HepG2 (cell line): Measurements from ENCODE around the gene ZNF524. TPM values are rescaled to one million over a fixed set of nuclear protein-coding genes. Genes with fewer than 3 reads are reported as not detected.

ENCODE experiments used
- DNMT3B ChIP-seq: conservative IDR thresholded peaks from 2 replicates; pipeline ENCODE4 v1.6.1; 2016; ENCODE audit warnings: missing biosample characterization, control low read depth
- JDP2 ChIP-seq: sonication (generic); formaldehyde crosslinking; IDR thresholded peaks from 2 replicates; pipeline ENCODE4 v1.8.1; 2022; ENCODE audit warnings: missing genetic modification reagents, borderline replicate concordance
- NFE2L1 ChIP-seq: sonication (generic); formaldehyde crosslinking; IDR thresholded peaks from 2 replicates; pipeline ENCODE4 v1.4.0; 2020; ENCODE audit warnings: missing genetic modification reagents, mild to moderate bottlenecking, borderline replicate concordance
- NR1H2 ChIP-seq: sonication (generic); formaldehyde crosslinking; IDR thresholded peaks from 2 replicates; pipeline ENCODE4 v1.8.1; 2022; ENCODE audit warnings: low read depth, missing genetic modification reagents, borderline replicate concordance
- NR3C1 ChIP-seq: sonication (generic); formaldehyde crosslinking; IDR thresholded peaks from 2 replicates; pipeline ENCODE4 v1.4.0; 2020; ENCODE audit warnings: missing genetic modification reagents
- PAX8 ChIP-seq: sonication (generic); formaldehyde crosslinking; IDR thresholded peaks from 2 replicates; pipeline ENCODE4 v1.8.0; 2022; ENCODE audit warnings: mild to moderate bottlenecking, missing genetic modification reagents, borderline replicate concordance
- POLR2G ChIP-seq: fragments of 200-400 bp; formaldehyde crosslinking; IDR thresholded peaks from 2 replicates; pipeline ENCODE4 v1.6.1; 2018; ENCODE audit warnings: mild to moderate bottlenecking, low read depth, low read length, moderate library complexity
- RAD51 ChIP-seq: fragments of 450-650 bp; IDR thresholded peaks from 2 replicates; pipeline ENCODE4 v1.6.1; 2016; ENCODE audit warnings: borderline replicate concordance
- REL ChIP-seq: sonication (generic); formaldehyde crosslinking; conservative IDR thresholded peaks from 2 replicates; pipeline ENCODE4 v1.8.0; 2022; ENCODE audit warnings: mild to moderate bottlenecking, missing genetic modification reagents, moderate library complexity
- RFX3 ChIP-seq: IDR thresholded peaks from 2 replicates; pipeline ENCODE4 v1.6.1; 2016; ENCODE audit warnings: missing biosample characterization, missing genetic modification reagents
- RXRB ChIP-seq: IDR thresholded peaks from 2 replicates; pipeline ENCODE4 v1.6.1; 2016; ENCODE audit warnings: borderline replicate concordance, missing genetic modification reagents, missing compliant biosample characterization
- ZNF350 ChIP-seq: sonication (generic); formaldehyde crosslinking; IDR thresholded peaks from 2 replicates; pipeline ENCODE4 v1.4.0; 2020; ENCODE audit warnings: mild to moderate bottlenecking, low read depth, missing genetic modification reagents, borderline replicate concordance
- ZNF430 ChIP-seq: sonication (generic); formaldehyde crosslinking; IDR thresholded peaks from 2 replicates; pipeline ENCODE4 v1.9.0; 2021; ENCODE audit warnings: mild to moderate bottlenecking, missing genetic modification reagents
- ZNF549 ChIP-seq: sonication (generic); formaldehyde crosslinking; IDR thresholded peaks from 2 replicates; pipeline ENCODE4 v1.5.0; 2020; ENCODE audit warnings: missing genetic modification reagents
- ZNF780A ChIP-seq: sonication (generic); formaldehyde crosslinking; IDR thresholded peaks from 2 replicates; pipeline ENCODE4 v1.8.0; 2022; ENCODE audit warnings: mild to moderate bottlenecking, missing genetic modification reagents, moderate library complexity
- polyA plus RNA-seq, 8 experiments: library from polyadenylated mRNA; depleted of rRNA in 3 of 8; stranded (reverse) in 7 of 8; unstranded in 1 of 8; fragments of >200 nt; fragmentation: Illumina TruSeq in 4 of 8; extraction: Trizol in 4 of 8; gene quantifications; 2 replicates each; pipeline versions ENCODE4 v1.2.1 to v1.2.3, GENCODE V29; 2011 to 2016; ENCODE audit warnings: low read depth in 4 of 8, missing spikeins in 1 of 8, mixed read lengths in 1 of 8; ENCODE audit not compliant: insufficient read depth in 1 of 8
- total RNA-seq, 5 experiments: library from RNA; depleted of rRNA; stranded (reverse); fragments of >200 nt; fragmentation: Illumina TruSeq; extraction: Trizol; gene quantifications; 2 replicates each; pipeline ENCODE4 v1.2.3, GENCODE V29; 2016; ENCODE audit warnings: low read depth in 1 of 5
- TF ChIP-seq, protein P1 (sequence below): sonication (generic); formaldehyde crosslinking; IDR thresholded peaks from 2 replicates; pipeline ENCODE4 v1.8.0; 2022; ENCODE audit warnings: mild to moderate bottlenecking, missing genetic modification reagents
- TF ChIP-seq, protein P2 (sequence below): sonication (generic); formaldehyde crosslinking; IDR thresholded peaks from 2 replicates; pipeline ENCODE4 v1.4.0; 2020; ENCODE audit warnings: mild to moderate bottlenecking, missing genetic modification reagents
- TF ChIP-seq, protein P3 (sequence below): sonication (generic); formaldehyde crosslinking; IDR thresholded peaks from 2 replicates; pipeline ENCODE4 v1.5.0; 2020; ENCODE audit warnings: mild to moderate bottlenecking, missing genetic modification reagents
- TF ChIP-seq, protein P4 (sequence below): IDR thresholded peaks from 2 replicates; pipeline ENCODE4 v1.6.1; 2016; ENCODE audit warnings: missing genetic modification reagents, missing compliant biosample characterization
- TF ChIP-seq, protein P5 (sequence below): IDR thresholded peaks from 2 replicates; pipeline ENCODE4 v1.6.1; 2016; ENCODE audit warnings: low read depth, borderline replicate concordance
- TF ChIP-seq, protein P6 (sequence below): sonication (generic); formaldehyde crosslinking; IDR thresholded peaks from 2 replicates; pipeline ENCODE4 v1.4.0; 2020; ENCODE audit warnings: low read depth, missing genetic modification reagents

The ZNF524 gene
- total and polyA plus RNA-seq, 2 of the 13 experiments (the other 11 are each of a cell fraction or from before 2014, with no cell fraction given) = 3.2 to 4.6 TPM

DNA sequence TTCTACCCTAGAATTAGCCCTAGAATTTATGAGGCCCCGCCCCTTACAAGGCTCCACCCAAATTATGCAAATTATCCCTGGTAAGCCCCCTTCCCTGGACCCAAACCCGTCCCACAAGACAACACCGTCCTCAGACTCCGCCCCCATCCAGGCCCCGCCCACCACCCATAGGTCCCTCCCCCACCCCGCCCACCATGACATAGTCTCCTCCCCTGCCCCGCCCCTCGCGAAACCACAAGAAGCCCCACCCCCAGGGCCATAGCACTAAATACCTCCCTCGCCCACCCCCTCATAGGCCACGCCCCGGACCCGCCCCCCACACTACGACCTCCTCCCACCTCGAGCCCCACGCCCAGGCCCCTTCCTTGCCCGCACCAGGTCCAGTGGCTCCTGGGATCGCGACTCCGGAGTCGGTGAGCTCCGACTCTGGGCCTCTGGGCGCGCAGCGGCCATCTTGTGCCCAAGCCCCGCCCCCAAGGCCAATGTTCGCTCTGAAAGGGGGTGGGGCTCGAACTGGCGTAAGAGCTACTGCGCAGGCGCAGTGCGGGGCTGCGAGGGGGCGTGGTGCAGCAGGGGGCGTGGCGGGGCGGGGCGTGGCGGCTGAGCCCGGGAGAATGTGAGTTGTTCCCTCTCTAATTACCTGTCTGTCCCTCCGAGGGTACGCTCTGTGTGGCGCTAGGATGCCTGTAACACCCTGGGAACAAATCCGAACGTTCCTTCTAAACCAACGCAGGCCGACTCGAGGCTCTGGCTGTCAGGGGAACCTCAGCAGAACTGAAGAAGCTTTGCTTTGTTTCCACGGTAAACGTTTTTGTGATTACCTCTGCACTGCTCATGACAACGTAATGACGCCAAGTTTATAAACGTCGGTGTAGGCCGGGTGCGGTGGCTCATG, 24.3 kb downstream of the ZNF524 start, which contains the start of gene ZNF784 (continued):
- TF ChIP-seq, protein P1, sequence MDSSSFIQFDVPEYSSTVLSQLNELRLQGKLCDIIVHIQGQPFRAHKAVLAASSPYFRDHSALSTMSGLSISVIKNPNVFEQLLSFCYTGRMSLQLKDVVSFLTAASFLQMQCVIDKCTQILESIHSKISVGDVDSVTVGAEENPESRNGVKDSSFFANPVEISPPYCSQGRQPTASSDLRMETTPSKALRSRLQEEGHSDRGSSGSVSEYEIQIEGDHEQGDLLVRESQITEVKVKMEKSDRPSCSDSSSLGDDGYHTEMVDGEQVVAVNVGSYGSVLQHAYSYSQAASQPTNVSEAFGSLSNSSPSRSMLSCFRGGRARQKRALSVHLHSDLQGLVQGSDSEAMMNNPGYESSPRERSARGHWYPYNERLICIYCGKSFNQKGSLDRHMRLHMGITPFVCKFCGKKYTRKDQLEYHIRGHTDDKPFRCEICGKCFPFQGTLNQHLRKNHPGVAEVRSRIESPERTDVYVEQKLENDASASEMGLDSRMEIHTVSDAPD = no peak
- TF ChIP-seq ZNF549 (CRISPR knock-in tag) = no peak
- TF ChIP-seq, protein P2, sequence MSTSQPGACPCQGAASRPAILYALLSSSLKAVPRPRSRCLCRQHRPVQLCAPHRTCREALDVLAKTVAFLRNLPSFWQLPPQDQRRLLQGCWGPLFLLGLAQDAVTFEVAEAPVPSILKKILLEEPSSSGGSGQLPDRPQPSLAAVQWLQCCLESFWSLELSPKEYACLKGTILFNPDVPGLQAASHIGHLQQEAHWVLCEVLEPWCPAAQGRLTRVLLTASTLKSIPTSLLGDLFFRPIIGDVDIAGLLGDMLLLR (CRISPR knock-in tag) = no peak
- no peak for TF ChIP-seq RFX3 (CRISPR knock-in tag)
- no peak for TF ChIP-seq NFE2L1
- no peak for TF ChIP-seq RXRB (CRISPR knock-in tag)
- no peak for TF ChIP-seq NR1H2
- TF ChIP-seq, protein P3, sequence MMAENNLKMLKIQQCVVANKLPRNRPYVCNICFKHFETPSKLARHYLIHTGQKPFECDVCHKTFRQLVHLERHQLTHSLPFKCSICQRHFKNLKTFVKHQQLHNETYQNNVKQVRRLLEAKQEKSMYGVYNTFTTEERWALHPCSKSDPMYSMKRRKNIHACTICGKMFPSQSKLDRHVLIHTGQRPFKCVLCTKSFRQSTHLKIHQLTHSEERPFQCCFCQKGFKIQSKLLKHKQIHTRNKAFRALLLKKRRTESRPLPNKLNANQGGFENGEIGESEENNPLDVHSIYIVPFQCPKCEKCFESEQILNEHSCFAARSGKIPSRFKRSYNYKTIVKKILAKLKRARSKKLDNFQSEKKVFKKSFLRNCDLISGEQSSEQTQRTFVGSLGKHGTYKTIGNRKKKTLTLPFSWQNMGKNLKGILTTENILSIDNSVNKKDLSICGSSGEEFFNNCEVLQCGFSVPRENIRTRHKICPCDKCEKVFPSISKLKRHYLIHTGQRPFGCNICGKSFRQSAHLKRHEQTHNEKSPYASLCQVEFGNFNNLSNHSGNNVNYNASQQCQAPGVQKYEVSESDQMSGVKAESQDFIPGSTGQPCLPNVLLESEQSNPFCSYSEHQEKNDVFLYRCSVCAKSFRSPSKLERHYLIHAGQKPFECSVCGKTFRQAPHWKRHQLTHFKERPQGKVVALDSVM = peak; percentile 89; the same call in 1 of the 2 replicates
- no peak for TF ChIP-seq NR3C1 (CRISPR knock-in tag)
- peak; percentile 21; the same call in 1 of the 2 replicates for TF ChIP-seq ZNF350 (CRISPR knock-in tag)
- TF ChIP-seq JDP2 (CRISPR knock-in tag) = no peak
- TF ChIP-seq ZNF780A = no peak
- TF ChIP-seq DNMT3B = no peak
- TF ChIP-seq PAX8 = no peak
- TF ChIP-seq ZNF430 (CRISPR knock-in tag) = peak; percentile 57; the same call in 1 of the 2 replicates
- TF ChIP-seq POLR2G = peak; percentile 88
- TF ChIP-seq, protein P4, sequence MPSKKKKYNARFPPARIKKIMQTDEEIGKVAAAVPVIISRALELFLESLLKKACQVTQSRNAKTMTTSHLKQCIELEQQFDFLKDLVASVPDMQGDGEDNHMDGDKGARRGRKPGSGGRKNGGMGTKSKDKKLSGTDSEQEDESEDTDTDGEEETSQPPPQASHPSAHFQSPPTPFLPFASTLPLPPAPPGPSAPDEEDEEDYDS = peak; percentile 77; the same call in 1 of the 2 replicates
- TF ChIP-seq RAD51 = no peak
- no peak for TF ChIP-seq REL (CRISPR knock-in tag)
- TF ChIP-seq, protein P5, sequence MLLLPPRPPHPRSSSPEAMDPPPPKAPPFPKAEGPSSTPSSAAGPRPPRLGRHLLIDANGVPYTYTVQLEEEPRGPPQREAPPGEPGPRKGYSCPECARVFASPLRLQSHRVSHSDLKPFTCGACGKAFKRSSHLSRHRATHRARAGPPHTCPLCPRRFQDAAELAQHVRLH (CRISPR knock-in tag) = no peak
- TF ChIP-seq, protein P6, sequence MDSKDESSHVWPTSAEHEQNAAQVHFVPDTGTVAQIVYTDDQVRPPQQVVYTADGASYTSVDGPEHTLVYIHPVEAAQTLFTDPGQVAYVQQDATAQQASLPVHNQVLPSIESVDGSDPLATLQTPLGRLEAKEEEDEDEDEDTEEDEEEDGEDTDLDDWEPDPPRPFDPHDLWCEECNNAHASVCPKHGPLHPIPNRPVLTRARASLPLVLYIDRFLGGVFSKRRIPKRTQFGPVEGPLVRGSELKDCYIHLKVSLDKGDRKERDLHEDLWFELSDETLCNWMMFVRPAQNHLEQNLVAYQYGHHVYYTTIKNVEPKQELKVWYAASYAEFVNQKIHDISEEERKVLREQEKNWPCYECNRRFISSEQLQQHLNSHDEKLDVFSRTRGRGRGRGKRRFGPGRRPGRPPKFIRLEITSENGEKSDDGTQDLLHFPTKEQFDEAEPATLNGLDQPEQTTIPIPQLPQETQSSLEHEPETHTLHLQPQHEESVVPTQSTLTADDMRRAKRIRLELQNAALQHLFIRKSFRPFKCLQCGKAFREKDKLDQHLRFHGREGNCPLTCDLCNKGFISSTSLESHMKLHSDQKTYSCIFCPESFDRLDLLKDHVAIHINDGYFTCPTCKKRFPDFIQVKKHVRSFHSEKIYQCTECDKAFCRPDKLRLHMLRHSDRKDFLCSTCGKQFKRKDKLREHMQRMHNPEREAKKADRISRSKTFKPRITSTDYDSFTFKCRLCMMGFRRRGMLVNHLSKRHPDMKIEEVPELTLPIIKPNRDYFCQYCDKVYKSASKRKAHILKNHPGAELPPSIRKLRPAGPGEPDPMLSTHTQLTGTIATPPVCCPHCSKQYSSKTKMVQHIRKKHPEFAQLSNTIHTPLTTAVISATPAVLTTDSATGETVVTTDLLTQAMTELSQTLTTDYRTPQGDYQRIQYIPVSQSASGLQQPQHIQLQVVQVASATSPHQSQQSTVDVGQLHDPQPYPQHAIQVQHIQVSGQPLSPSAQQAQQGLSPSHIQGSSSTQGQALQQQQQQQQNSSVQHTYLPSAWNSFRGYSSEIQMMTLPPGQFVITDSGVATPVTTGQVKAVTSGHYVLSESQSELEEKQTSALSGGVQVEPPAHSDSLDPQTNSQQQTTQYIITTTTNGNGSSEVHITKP (CRISPR knock-in tag) = no peak
